Astrocyte of the cerebellum (primary cell): ENCODE data around the gene ZNF708.
"Not testable (repeated sequence)": the region's sequence is repeated elsewhere in the genome, so short reads cannot be mapped to it uniquely, and the experiment has no call there.

Source experiments
- DNase-seq: peaks from one replicate; pipeline ENCODE4 v3.0.0-alpha.2; 2011; ENCODE audit warnings: low read depth
- H3K4me3 ChIP-seq: 2 replicates; pipeline ENCODE4 v1.5.1; 2011; ENCODE audit warnings: mild to moderate bottlenecking, low read depth, low read length, moderate library complexity
- in situ Hi-C: cut with HindIII; loops from 2 replicates; pipeline ENCODE4 v1.10.0; 2017; ENCODE audit warnings: low sequenced_read_pairs
- TF ChIP-seq, protein P1 (sequence below): IDR thresholded peaks from 2 replicates; pipeline ENCODE4 v1.5.1; 2012; ENCODE audit warnings: low read length, low read depth, moderate library complexity, mild to moderate bottlenecking; ENCODE audit errors: missing control alignments

ZNF708 gene

DNA sequence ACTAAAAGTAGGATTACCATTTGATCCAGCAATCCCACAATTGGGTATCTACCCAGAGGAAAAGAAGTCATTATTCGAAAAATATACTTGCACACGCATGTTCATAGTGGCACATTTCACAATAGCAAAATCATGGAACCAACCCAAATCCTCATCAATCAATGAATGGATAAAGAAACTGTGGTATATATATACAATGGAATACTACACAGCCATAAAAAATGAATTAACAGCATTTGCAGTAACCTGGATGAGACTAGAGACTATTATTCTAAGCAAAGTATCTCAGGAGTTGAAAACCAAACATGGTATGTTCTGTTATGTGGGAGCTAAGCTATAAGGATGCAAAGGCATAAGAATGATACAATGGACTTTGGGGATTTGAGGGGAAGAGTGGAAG is 3.0 kb downstream of the ZNF708 start:
- TF ChIP-seq, protein P1, sequence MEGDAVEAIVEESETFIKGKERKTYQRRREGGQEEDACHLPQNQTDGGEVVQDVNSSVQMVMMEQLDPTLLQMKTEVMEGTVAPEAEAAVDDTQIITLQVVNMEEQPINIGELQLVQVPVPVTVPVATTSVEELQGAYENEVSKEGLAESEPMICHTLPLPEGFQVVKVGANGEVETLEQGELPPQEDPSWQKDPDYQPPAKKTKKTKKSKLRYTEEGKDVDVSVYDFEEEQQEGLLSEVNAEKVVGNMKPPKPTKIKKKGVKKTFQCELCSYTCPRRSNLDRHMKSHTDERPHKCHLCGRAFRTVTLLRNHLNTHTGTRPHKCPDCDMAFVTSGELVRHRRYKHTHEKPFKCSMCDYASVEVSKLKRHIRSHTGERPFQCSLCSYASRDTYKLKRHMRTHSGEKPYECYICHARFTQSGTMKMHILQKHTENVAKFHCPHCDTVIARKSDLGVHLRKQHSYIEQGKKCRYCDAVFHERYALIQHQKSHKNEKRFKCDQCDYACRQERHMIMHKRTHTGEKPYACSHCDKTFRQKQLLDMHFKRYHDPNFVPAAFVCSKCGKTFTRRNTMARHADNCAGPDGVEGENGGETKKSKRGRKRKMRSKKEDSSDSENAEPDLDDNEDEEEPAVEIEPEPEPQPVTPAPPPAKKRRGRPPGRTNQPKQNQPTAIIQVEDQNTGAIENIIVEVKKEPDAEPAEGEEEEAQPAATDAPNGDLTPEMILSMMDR, result no peak
- H3K4me3 ChIP-seq, result no peak overlapping the region
- in situ Hi-C loops, result no loop called here
- DNase-seq, result no peak

DNA sequence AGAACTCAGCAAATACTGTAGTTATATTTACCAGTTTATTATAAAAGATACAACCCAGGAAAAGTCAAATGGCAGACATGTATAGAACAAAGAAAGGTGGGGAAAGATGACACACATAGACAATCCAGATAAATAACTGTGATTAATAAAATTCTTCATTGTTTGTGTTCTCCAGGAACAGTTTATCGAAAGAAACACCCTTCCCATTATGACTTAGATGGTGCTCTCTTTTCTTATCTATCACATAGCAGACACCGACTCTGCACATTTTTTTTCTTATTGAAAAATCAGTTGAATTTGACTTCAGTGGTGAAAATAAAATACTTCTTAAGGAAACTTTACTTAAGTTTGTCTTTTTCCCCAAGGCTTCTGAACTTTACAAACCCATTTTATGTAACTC is 6.2 kb downstream of the ZNF708 start:
- H3K4me3 ChIP-seq, result no peak overlapping the region
- no peak for DNase-seq
- in situ Hi-C loops, result no loop called here
- TF ChIP-seq, protein P1, result no peak

DNA sequence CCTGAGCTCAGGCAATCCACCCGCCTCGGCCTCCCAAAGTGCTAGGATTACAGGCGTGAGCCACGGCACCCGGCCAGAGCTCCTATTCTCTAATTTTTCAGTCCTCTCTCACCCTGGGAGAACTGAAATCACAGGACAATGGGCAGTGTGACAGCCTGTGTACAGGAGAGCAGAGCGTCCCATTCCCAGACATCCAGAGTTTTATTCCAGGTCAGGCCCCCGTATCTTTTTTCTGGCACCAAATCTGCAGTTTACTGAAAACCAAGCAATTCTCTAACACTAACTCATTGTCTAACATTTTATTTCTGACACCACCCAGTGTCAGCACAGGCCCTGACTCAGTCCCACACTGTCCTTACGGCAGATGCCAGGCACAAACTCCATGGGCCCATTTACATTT is 6.7 kb downstream of the ZNF708 start:
- DNase-seq, result no peak
- H3K4me3 ChIP-seq, result no peak overlapping the region
- in situ Hi-C loops, result no loop called here
- TF ChIP-seq, protein P1, result no peak

DNA sequence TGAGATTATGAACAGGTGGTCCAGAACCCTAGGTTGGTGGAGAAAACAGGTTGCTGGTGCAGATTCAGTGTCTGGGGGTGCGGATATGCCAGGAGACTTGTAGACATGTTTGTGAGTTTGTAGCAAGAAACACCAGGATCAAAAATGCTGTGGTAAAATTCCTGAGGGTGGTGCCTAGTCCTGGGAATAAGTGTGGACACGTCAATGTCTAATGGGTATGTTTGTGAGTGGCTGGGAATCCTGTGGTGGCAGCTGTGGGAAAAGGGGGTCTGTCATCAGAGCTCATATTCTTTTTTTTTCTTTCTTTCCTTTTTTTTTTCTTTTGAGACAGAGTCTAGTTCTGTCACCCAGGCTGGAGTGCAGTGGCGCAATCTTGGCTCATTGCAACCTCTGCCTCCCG is 7.2 kb downstream of the ZNF708 start:
- in situ Hi-C loops, result no loop called here
- H3K4me3 ChIP-seq, result no peak overlapping the region

DNA sequence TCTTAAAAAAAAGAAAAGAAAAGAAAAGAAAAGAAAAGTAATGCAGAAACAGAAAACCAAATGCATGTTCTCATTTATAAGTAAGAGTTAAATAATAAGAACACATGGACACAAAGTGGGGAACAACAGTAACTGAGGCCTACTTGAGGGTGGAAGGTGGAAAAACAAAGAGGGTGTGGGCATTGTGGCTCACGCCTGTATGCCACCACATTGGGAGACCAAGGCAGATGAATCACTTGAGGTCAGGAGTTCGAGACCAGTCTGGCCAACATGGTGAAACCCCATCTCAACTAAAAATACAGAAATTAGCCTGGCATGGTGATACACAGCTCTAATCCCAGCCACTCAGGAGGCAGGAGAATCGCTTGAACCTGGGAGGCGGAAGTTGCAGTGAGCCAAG is 8.1 kb downstream of the ZNF708 start:
- TF ChIP-seq, protein P1, result no peak
- H3K4me3 ChIP-seq, result no peak overlapping the region
- in situ Hi-C loops, result no loop called here
- DNase-seq, result no peak

More for the DNA sequence above, 7.2 kb downstream of the ZNF708 start:
- no peak for DNase-seq
- TF ChIP-seq, protein P1, result no peak

DNA sequence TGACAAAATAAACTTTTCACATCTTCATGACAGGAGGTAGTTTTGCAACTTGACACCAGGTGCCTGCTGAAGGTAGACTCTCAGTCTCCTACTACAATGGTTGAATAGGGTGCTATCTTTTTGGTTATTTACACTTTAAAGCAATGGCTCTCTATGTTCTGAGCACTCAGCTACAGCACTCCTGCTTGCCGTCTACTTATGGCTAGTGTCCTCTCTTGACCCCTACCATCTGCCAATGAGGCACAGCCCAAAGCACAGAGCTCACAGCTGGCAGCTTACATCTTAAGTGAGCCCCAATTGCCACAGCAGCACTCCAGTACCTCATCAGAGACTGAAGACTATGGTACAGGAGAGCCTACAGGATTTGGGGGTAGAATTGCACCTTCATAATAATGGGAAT is 11.4 kb downstream of the ZNF708 start:
- in situ Hi-C loops, result no loop called here
- DNase-seq, result no peak
- TF ChIP-seq, protein P1, result no peak
- no peak overlapping the region for H3K4me3 ChIP-seq

DNA sequence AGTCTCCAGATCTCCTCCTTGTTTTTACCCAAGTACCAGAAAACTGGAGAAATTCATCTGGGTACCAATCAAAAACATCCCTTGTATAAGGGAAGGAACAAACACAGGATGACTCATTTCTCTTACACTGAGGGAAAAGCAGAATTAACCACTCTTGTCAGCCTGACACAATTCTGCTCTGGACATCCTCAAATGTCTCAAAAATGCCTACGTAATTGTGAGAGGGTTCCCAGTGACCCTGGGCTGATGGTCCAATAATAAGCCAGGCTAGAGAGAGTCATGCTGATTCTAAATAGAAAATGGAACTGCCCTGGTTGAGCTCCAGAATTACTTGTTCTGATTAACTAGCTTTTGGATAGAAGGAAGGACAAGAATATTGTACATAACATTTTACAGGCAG is 14.5 kb downstream of the ZNF708 start:
- DNase-seq, result no peak
- H3K4me3 ChIP-seq, result no peak overlapping the region
- TF ChIP-seq, protein P1, result no peak
- in situ Hi-C loops, result no loop called here

DNA sequence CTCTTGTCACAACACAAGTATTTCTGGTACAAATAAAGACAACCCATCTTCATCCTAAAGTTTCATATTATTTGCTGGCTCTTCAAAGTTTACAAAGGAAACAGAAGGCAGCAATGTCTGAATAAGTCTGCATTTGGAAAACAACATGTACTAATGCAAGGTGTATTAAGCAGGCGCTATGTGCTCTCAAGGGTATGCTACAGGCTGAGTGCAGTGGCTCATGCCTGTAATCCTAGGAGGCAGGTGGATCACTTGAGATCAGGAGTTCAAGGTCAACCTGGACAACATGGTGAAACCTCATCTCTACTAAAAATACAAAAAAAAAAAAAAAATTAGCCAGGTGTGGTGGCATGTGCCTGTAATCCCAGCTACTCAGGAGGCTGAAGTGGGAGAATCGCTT is 16.4 kb downstream of the ZNF708 start:
- H3K4me3 ChIP-seq, DNase-seq, in situ Hi-C loops: not testable (repeated sequence)
